Amniotic epithelial cell (primary cell): ENCODE results near the gene TAS2R13.

ENCODE experiments used
- DNase-seq: peaks from one replicate; pipeline ENCODE4 v3.0.0-alpha.2; 2010; ENCODE audit warnings: low read depth

The TAS2R13 gene

GRCh38 chr12:10909462-10909861 lies at the start of gene TAS2R13:
TAS2R13 (minus strand) TSS chr12:10909562; CDS start chr12:10909298, 264 bp downstream.
- no peak for DNase-seq

GRCh38 chr12:10957741-10958140 lies 48.4 kb upstream of the TAS2R13 start:
- DNase-seq = no peak

DNA sequence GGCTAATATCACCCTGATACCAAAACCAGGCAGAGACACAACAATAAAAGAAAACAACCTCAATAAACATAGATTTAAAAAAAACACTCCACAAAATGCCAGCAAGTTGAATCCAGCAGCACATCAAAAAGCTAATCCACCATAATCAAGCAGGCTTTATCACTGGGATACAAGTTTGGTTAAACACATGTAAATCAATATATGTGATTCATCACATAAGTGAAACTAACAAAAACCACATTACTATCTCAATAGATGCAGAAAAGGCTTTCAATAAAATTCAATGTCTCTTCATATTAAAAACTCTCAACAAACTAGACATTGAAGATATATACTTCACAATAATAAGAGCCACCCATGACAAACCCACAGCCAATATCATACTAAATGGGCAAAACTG lies 46.7 kb upstream of the TAS2R13 start:
- no peak for DNase-seq

GRCh38 chr12:10952645-10953044 lies 43.3 kb upstream of the TAS2R13 start:
- DNase-seq = no peak

- no peak for DNase-seq
Measured at GRCh38 chr12:10943167-10943566, 33.8 kb upstream of the TAS2R13 start.

DNA sequence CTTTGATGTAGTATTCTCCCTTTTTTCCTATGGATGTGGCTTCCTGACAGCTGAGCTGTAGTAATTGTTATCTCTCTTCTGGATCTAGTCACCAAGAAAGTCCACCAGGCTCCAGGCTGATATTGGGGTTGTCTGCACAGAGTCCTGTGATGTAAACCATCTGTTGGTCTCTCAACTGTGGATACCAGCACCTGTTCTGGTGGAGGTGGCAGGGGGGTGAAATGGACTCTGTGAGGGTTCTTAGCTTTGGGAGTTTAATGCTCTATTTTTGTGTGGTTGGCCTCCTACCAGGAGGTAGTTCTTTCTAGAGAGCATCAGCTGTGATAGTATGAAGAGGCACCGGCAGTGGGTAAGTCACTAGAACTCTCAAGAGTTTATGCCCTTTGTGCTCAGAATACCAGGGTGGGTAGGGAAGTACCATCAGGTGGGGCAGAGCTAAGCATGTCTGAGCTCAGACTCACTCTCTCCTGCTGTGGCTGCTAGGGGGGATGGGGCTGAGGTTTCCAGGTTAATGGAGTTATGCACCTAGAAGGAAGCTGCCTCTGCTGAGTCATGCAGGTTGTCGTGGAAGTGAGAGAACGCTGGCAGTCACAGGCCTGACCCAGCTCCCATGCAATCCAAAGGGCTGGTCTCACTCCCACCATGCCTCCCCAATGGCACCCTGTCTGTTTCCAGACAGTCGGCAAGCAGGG lies 32.7 kb upstream of the TAS2R13 start:
- DNase-seq = no peak

DNA sequence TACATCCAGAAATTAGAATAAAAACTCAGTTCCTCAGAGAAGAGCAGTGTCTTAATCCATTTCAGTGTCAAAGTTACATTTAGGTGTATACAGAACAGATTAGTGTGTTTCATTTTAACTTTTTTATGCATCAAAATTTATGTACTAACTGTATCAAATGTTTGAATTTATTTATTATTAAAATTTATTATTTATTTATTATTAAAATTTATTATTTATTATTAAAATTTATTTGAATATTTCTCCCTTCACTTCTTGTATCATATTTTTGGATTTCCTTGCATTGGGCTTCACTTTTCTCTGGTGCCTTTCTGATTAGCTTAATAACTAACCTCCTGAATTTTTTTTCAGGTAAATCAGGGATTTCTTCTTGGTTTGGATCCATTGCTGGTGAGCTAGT lies 32.0 kb upstream of the TAS2R13 start:
- no peak for DNase-seq

GRCh38 chr12:10940389-10940788 lies 31.0 kb upstream of the TAS2R13 start:
- DNase-seq = peak; percentile 91

- DNase-seq = no peak
Measured at GRCh38 chr12:10939163-10939562, 29.8 kb upstream of the TAS2R13 start, which contains the start of gene TAS2R14. TAS2R14 (minus strand) TSS chr12:10939263; CDS start chr12:10939207, 56 bp downstream.

- DNase-seq = no peak
Measured at GRCh38 chr12:10936506-10936905, 27.1 kb upstream of the TAS2R13 start.

DNA sequence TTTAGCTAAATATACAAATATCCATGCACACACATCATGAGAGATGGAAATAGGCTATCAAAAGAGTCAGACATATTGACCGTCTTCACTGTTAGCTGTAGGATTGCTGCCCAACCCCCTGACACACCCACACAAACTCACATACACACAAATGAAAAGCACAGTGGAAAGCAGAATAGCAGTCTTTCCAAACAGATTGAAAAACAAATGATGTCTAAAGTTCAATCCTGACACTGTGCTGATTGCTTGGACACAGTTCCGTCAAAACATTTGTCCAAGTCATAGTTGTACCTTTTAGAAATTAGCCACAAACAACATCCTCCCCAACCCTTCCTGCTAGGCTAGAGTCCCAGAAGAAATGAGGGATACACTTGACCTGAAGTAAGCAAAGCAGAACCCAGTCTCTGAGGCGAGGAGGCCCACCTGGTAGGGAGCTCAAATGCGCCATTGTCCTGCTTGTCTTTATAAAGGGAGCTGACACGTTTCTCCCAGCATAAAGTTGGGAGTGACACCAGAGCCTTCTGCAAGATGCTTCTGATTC lies 19.5 kb upstream of the TAS2R13 start, which contains the start of gene PRH2:
PRH2 (plus strand) TSS at position 491 of the 541 bp plus-strand sequence; CDS start at position 529, 38 bp downstream.
- no peak for DNase-seq

GRCh38 chr12:10926269-10926668 lies 16.9 kb upstream of the TAS2R13 start:
- no peak for DNase-seq

DNA sequence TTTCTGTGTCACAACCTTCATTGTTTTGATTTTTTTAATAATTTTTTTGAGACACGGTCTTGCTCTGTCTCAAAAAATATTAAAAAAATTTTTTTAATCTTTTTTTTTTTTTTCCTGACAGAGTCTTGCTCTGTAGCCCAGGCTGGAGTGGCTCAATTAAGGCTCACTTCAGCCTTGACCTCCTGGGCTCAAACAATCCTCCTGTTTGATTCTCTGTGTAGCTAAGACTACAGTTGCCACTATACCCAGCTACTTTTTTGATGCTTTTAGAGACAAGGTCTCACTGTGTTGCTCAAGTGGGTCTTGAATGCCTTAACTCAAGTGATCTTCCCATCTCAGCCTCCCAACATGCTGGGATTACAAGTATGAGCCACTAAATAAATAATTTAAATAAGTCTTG lies 10.4 kb upstream of the TAS2R13 start:
- DNase-seq = no peak

GRCh38 chr12:10910380-10910779 lies 1.0 kb upstream of the TAS2R13 start:
- DNase-seq = no peak

GRCh38 chr12:10904686-10905085 lies 4.7 kb downstream of the TAS2R13 start:
- no peak for DNase-seq

GRCh38 chr12:10901427-10901826 lies 7.9 kb downstream of the TAS2R13 start:
- DNase-seq = peak; percentile 24

DNA sequence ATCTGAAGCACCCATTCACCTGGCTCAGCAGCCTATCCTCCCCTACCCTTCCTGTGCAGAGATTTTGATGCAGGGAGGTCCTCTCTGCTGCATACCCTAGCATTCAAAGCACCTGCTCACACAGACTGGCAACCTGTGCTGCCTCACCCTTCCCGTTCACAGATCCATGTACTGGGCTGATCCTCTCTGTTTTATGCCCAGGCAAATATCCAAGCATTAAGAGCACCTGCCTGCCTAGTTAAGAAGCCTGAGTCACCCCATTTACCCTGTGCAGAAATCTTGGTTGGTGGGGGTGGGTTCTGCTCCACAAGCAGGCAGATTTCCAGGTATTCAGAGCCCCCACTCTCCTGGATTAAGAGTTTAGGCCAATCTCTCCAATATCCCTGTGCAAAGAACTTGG lies 8.4 kb downstream of the TAS2R13 start:
- DNase-seq = no peak

DNA sequence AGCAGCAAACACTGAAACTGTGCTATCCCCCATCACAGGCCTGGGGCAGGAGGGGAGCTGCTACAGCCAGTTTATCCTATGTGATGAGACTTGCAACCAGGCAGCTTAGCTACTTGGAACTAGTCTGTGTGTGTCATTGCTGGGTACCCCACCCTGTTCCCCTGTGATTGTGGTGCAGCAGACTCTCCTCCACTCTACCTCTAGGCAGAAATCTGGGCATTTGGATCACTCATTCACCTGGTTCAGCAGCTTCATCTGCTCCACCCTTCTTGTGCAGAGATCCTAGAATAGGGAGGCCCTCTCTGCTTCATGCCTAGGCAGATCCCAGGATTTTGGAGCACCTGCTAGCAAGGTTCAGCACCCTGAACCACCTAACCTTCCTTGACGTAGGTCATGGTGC lies 8.8 kb downstream of the TAS2R13 start:
- no peak for DNase-seq

DNA sequence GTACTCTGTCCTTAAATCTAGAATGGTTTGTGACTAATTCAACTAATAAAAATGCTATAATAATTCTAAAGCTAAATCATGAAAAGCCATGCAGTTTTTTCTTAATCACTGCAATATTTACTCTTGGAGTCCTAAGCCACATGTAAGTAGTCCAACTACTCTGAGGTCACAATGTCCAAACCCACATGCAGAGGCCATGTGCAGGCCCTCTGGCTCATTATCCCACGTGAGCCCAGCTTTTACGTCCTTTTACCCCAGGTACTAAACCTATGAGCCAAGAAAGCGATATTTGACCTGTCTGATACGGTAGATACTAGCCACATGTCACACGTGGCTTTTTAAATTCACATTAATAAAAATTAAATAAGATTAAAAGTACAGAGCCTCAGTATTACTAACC lies 12.5 kb downstream of the TAS2R13 start:
- DNase-seq = no peak

DNA sequence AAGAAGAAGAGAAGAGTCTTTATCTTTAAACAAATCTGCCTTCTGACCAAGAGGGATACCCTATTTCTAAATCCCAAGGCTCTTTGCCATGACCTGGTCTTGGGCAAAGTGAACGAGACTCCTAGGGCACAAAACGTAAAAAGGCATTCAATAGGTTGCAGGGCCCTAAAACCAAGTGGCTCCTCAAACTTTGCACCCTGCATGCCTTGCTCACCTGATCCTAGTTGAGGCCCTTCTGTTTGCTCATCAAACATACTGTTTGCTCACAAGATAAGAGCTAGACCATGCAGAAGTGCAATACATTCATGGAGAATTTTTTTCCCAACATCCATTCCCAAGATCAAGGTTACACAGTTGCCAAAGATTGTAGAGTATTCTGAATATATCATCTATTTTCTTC lies 17.4 kb downstream of the TAS2R13 start:
- DNase-seq = no peak

DNA sequence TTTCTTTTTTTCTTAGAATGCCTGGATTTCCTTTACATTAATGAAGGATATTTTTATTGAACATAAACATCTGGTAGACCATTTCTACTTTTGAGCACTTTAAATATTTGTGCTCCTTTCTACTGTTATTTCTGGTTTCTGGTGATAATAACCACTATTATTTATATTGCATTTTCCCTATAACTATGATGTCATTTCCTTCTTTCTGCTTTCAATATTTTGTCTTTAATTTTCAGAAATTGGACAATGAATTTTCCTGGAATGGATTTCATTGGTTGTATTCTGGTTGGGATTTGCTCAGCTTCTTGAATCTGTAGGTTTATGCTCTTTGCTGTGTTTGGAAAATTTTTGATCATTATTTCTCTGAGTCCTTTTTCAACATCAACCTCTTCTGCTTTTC lies 20.1 kb downstream of the TAS2R13 start:
- no peak for DNase-seq

DNA sequence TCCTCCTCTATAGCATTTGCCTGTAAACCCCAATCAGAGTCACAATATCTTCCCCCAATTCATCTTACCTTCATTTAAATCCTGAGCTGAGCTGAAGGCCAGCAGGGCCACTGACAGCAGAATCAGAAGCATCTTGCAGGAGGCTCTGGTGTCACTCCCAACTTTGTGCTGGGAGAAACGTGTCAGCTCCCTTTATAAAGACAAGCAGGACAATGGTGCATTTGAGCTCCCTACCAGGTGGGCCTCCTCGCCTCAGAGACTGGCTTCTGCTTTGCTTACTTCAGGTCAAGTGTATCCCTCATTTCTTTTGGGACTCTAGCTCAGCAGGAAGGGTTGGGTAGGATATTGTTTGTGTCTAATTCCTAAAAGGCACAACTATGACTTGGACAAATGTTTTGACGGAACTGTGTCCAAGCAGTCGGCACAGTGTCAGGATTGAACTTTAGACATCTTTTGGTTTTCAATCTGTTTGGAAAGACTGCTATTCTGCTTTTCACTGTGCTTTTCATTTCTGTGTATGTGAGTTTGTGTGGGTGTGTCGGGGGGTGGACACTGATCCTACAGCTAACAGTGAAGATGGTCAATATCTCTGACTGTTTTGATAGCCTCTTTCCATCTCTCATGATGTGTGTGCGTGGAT lies 25.2 kb downstream of the TAS2R13 start, which contains the start of gene PRH1:
PRH1 (minus strand) TSS at position 170 of the 640 bp plus-strand sequence; CDS start at position 132, 38 bp downstream.
- no peak for DNase-seq

DNA sequence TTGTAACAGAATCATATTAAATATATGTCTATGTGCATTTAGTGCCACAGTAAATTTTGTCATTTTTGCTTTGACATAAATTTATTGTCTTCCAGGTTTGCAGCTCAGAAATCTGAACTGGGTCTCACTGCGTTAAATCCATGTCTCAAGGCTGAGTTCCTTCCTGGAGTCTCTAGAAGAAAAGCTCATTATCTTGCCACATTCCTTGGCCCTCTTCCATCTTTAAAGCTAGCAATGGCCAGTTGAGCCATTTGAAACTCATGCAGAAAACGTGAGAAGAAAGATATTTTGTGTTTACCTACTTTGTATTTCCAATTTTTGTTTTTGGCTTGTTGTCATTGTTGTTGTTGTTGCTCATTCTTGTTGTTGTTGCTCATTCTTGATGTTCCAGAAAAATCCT lies 36.0 kb downstream of the TAS2R13 start:
- DNase-seq = peak; percentile 56
